ENCODE data around the gene SEMA6B.

SEMA6B gene

GRCh38 chr19:4589579-4590410 is 30.3 kb upstream of the SEMA6B start:
- DNase-seq (ENCODE audit: extremely low read depth in 1 of 2, low read depth in 1 of 2), result no peak

- no peak for DNase-seq (ENCODE audit: extremely low read depth in 1 of 2, low read depth in 1 of 2)
Observed at GRCh38 chr19:4588291-4588761, 28.8 kb upstream of the SEMA6B start.

- DNase-seq (ENCODE audit: extremely low read depth in 1 of 2, low read depth in 1 of 2), result no peak
Observed at GRCh38 chr19:4587527-4587926, 28.0 kb upstream of the SEMA6B start.

GRCh38 chr19:4586691-4587090 is 27.2 kb upstream of the SEMA6B start:
- DNase-seq (ENCODE audit: extremely low read depth in 1 of 2, low read depth in 1 of 2), result no peak

GRCh38 chr19:4586245-4586644 is 26.8 kb upstream of the SEMA6B start:
- no peak for DNase-seq (ENCODE audit: extremely low read depth in 1 of 2, low read depth in 1 of 2)

- DNase-seq (ENCODE audit: extremely low read depth in 1 of 2, low read depth in 1 of 2), result no peak
Observed at GRCh38 chr19:4585556-4585955, 26.1 kb upstream of the SEMA6B start.

- no peak for DNase-seq (ENCODE audit: extremely low read depth in 1 of 2, low read depth in 1 of 2)
Observed at GRCh38 chr19:4584670-4585460, 25.4 kb upstream of the SEMA6B start.

GRCh38 chr19:4583961-4584669 is 24.6 kb upstream of the SEMA6B start:
- DNase-seq (ENCODE audit: extremely low read depth in 1 of 2, low read depth in 1 of 2), result no peak

GRCh38 chr19:4582980-4583842 is 23.7 kb upstream of the SEMA6B start:
- no peak for DNase-seq (ENCODE audit: extremely low read depth in 1 of 2, low read depth in 1 of 2)

- DNase-seq (ENCODE audit: extremely low read depth in 1 of 2, low read depth in 1 of 2), result no peak
Observed at GRCh38 chr19:4581666-4582553, 22.4 kb upstream of the SEMA6B start.

GRCh38 chr19:4580961-4581665 is 21.6 kb upstream of the SEMA6B start:
- DNase-seq (ENCODE audit: extremely low read depth in 1 of 2, low read depth in 1 of 2), result no peak

- DNase-seq (ENCODE audit: extremely low read depth in 1 of 2, low read depth in 1 of 2), result no peak
Observed at GRCh38 chr19:4580021-4580901, 20.8 kb upstream of the SEMA6B start.

GRCh38 chr19:4579389-4579788 is 19.9 kb upstream of the SEMA6B start:
- DNase-seq (ENCODE audit: extremely low read depth in 1 of 2, low read depth in 1 of 2), result no peak

- no peak for DNase-seq (ENCODE audit: extremely low read depth in 1 of 2, low read depth in 1 of 2)
Observed at GRCh38 chr19:4578552-4579248, 19.2 kb upstream of the SEMA6B start.

- no peak for DNase-seq (ENCODE audit: extremely low read depth in 1 of 2, low read depth in 1 of 2)
Observed at GRCh38 chr19:4577020-4577782, 17.7 kb upstream of the SEMA6B start.
